HepG2 (cell line): ENCODE results near the gene CEBPA. TPM values are rescaled to one million over a fixed set of nuclear protein-coding genes. Genes with fewer than 3 reads are reported as not detected.

Source experiments
- ARHGAP35 ChIP-seq: sonication (generic); formaldehyde crosslinking; IDR thresholded peaks from 2 replicates; pipeline ENCODE4 v1.9.0; 2022; ENCODE audit warnings: mild to moderate bottlenecking, inconsistent platforms, moderate library complexity, missing genetic modification reagents, borderline replicate concordance
- ESRRA ChIP-seq: sonication (generic); formaldehyde crosslinking; IDR thresholded peaks from 2 replicates; pipeline ENCODE4 v1.5.1; 2020; ENCODE audit warnings: mild to moderate bottlenecking, low read depth, missing genetic modification reagents
- FOXA3 ChIP-seq: IDR thresholded peaks from 2 replicates; pipeline ENCODE4 v1.6.1; 2016; ENCODE audit warnings: missing genetic modification reagents, missing compliant biosample characterization
- ISX ChIP-seq: sonication (generic); formaldehyde crosslinking; conservative IDR thresholded peaks from 2 replicates; pipeline ENCODE4 v1.5.0; 2020; ENCODE audit warnings: missing genetic modification reagents
- JDP2 ChIP-seq: sonication (generic); formaldehyde crosslinking; IDR thresholded peaks from 2 replicates; pipeline ENCODE4 v1.8.1; 2022; ENCODE audit warnings: missing genetic modification reagents, borderline replicate concordance
- KDM1A ChIP-seq: IDR thresholded peaks from 2 replicates; pipeline ENCODE4 v1.6.1; 2016; ENCODE audit warnings: missing compliant biosample characterization
- KDM2A ChIP-seq: sonication (generic); formaldehyde crosslinking; IDR thresholded peaks from 2 replicates; pipeline ENCODE4 v1.4.0; 2020; ENCODE audit warnings: low read depth, missing genetic modification reagents, borderline replicate concordance
- KLF15 ChIP-seq: sonication (generic); formaldehyde crosslinking; IDR thresholded peaks from 2 replicates; pipeline ENCODE4 v1.8.1; 2023; ENCODE audit warnings: borderline replicate concordance, mild to moderate bottlenecking, inconsistent platforms, missing genetic modification reagents, mixed read lengths
- MEF2D ChIP-seq: sonication (generic); formaldehyde crosslinking; IDR thresholded peaks from 2 replicates; pipeline ENCODE4 v1.5.1; 2020; ENCODE audit warnings: mild to moderate bottlenecking, missing genetic modification reagents
- SYNCRIP ChIP-seq: fragments of 200-400 bp; formaldehyde crosslinking; IDR thresholded peaks from 2 replicates; pipeline ENCODE4 v1.6.1; 2018; ENCODE audit warnings: mild to moderate bottlenecking, low read depth, low read length; ENCODE audit not compliant: insufficient read depth
- ZFAT ChIP-seq: sonication (generic); formaldehyde crosslinking; conservative IDR thresholded peaks from 2 replicates; pipeline ENCODE4 v1.8.1; 2023; ENCODE audit warnings: missing genetic modification reagents, inconsistent platforms
- ZFP90 ChIP-seq: sonication (generic); formaldehyde crosslinking; IDR thresholded peaks from 2 replicates; pipeline ENCODE4 v1.8.0; 2022; ENCODE audit warnings: missing genetic modification reagents, mild to moderate bottlenecking, inconsistent platforms, borderline replicate concordance
- ZNF17 ChIP-seq: sonication (generic); formaldehyde crosslinking; IDR thresholded peaks from 2 replicates; pipeline ENCODE4 v1.5.0; 2020; ENCODE audit warnings: mild to moderate bottlenecking, missing genetic modification reagents
- ZNF256 ChIP-seq: sonication (generic); formaldehyde crosslinking; conservative IDR thresholded peaks from 2 replicates; pipeline ENCODE4 v1.4.0; 2020; ENCODE audit warnings: missing genetic modification reagents
- ZNF33A ChIP-seq: sonication (generic); formaldehyde crosslinking; IDR thresholded peaks from 2 replicates; pipeline ENCODE4 v1.5.1; 2020; ENCODE audit warnings: missing genetic modification reagents, mild to moderate bottlenecking, moderate library complexity, borderline replicate concordance
- ZNF530 ChIP-seq: sonication (generic); formaldehyde crosslinking; IDR thresholded peaks from 2 replicates; pipeline ENCODE4 v1.5.0; 2020; ENCODE audit warnings: low read depth, mild to moderate bottlenecking, missing genetic modification reagents
- ZNF543 ChIP-seq: sonication (generic); formaldehyde crosslinking; IDR thresholded peaks from 2 replicates; pipeline ENCODE4 v1.4.0; 2020; ENCODE audit warnings: mild to moderate bottlenecking, missing genetic modification reagents
- ZNF660 ChIP-seq: sonication (generic); formaldehyde crosslinking; IDR thresholded peaks from 2 replicates; pipeline ENCODE4 v1.5.1; 2020; ENCODE audit warnings: mild to moderate bottlenecking, low read depth, missing genetic modification reagents, borderline replicate concordance
- polyA plus RNA-seq, 8 experiments: library from polyadenylated mRNA; depleted of rRNA in 3 of 8; stranded (reverse) in 7 of 8; unstranded in 1 of 8; fragments of >200 nt; fragmentation: Illumina TruSeq in 4 of 8; extraction: Trizol in 4 of 8; gene quantifications; 2 replicates each; pipeline versions ENCODE4 v1.2.1 to v1.2.3, GENCODE V29; 2011 to 2016; ENCODE audit warnings: low read depth in 4 of 8, missing spikeins in 1 of 8, mixed read lengths in 1 of 8; ENCODE audit not compliant: insufficient read depth in 1 of 8
- total RNA-seq, 5 experiments: library from RNA; depleted of rRNA; stranded (reverse); fragments of >200 nt; fragmentation: Illumina TruSeq; extraction: Trizol; gene quantifications; 2 replicates each; pipeline ENCODE4 v1.2.3, GENCODE V29; 2016; ENCODE audit warnings: low read depth in 1 of 5
- TF ChIP-seq, protein P1 (sequence below): sonication (generic); formaldehyde crosslinking; IDR thresholded peaks from 2 replicates; pipeline ENCODE4 v1.5.1; 2020; ENCODE audit warnings: mild to moderate bottlenecking, missing genetic modification reagents
- TF ChIP-seq, protein P2 (sequence below): sonication (generic); formaldehyde crosslinking; IDR thresholded peaks from 2 replicates; pipeline ENCODE4 v1.8.0; 2022; ENCODE audit warnings: mild to moderate bottlenecking, missing genetic modification reagents; ENCODE audit not compliant: insufficient replicate concordance
- TF ChIP-seq, protein P3 (sequence below): sonication (generic); formaldehyde crosslinking; IDR thresholded peaks from 2 replicates; pipeline ENCODE4 v1.5.0; 2020; ENCODE audit warnings: missing genetic modification reagents
- TF ChIP-seq, protein P4 (sequence below): sonication (generic); formaldehyde crosslinking; IDR thresholded peaks from 2 replicates; pipeline ENCODE4 v1.4.0; 2020; ENCODE audit warnings: low read depth, mild to moderate bottlenecking, missing genetic modification reagents

CEBPA gene
- total and polyA plus RNA-seq, 2 of the 13 experiments (the other 11 are each of a cell fraction or from before 2014, with no cell fraction given), result 24.8 to 103 TPM

DNA sequence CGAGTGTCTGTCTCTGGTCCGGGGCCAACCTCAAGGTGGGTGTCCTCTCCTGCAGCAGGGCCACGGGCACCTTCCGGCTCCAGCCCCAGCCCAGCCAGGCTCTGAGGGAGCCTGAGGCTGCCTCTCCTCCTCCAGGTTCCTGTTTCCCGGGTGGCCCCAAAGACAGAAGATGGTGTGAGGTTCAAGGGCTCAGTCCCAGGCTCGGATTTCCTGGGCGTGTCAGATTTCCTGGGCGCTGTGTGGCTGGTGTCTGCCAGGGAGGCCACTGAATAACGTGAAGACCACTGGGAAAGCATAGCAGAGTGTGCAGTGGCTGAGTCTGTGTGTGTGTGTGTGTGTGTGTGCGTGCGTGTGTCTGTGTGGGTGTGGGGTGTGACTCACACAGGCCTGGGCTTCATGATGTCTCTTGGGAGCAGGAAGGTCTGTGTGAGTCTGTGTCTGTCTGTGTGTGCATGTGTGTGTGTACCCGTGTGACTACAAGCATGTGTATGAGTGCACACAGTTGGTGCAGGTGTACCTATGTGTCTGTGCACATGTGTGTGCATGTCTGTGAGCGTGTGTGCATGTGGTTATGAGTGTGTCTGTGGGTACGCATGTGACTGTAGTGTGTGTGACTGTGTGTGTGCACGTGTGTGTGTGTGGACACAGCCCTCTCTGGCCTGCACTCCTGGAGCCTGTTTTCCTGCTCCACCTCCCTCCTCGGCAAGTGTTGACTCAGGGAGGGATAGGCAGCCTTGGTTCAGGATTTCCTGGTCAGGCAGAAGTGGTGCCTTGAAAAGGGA, 28.3 kb downstream of the CEBPA start (continued):
- TF ChIP-seq ZNF17 (no peak), ESRRA (no peak), ZNF33A (CRISPR knock-in tag) (no peak), ZNF530 (CRISPR knock-in tag) (no peak), SYNCRIP (no peak), ZFP90 (no peak), FOXA3 (CRISPR knock-in tag) (peak; percentile 85), ZNF543 (CRISPR knock-in tag) (no peak), ARHGAP35 (CRISPR knock-in tag) (no peak), KDM1A (CRISPR knock-in tag) (no peak), ZFAT (CRISPR knock-in tag) (no peak), JDP2 (CRISPR knock-in tag) (no peak), MEF2D (CRISPR knock-in tag) (peak; percentile 85; the same call in 1 of the 2 replicates), KDM2A (CRISPR knock-in tag) (peak; percentile 39; the same call in 1 of the 2 replicates), KLF15 (no peak), ISX (CRISPR knock-in tag) (no peak), ZNF660 (no peak), ZNF256 (no peak)
- TF ChIP-seq, protein P1, sequence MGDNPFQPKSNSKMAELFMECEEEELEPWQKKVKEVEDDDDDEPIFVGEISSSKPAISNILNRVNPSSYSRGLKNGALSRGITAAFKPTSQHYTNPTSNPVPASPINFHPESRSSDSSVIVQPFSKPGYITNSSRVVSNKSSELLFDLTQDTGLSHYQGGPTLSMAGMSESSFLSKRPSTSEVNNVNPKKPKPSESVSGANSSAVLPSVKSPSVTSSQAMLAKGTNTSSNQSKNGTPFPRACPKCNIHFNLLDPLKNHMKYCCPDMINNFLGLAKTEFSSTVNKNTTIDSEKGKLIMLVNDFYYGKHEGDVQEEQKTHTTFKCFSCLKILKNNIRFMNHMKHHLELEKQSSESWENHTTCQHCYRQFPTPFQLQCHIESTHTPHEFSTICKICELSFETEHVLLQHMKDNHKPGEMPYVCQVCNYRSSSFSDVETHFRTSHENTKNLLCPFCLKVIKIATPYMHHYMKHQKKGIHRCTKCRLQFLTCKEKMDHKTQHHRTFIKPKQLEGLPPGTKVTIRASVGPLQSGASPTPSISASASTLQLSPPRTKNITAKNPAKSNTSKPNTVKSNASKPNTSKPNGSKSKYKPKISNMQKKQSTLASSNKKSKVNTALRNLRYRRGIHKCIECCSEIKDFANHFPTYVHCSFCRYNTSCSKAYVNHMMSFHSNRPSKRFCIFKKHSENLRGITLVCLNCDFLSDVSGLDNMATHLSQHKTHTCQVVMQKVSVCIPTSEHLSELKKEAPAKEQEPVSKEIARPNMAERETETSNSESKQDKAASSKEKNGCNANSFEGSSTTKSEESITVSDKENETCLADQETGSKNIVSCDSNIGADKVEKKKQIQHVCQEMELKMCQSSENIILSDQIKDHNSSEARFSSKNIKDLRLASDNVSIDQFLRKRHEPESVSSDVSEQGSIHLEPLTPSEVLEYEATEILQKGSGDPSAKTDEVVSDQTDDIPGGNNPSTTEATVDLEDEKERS (CRISPR knock-in tag), result peak; percentile 86
- TF ChIP-seq, protein P2, sequence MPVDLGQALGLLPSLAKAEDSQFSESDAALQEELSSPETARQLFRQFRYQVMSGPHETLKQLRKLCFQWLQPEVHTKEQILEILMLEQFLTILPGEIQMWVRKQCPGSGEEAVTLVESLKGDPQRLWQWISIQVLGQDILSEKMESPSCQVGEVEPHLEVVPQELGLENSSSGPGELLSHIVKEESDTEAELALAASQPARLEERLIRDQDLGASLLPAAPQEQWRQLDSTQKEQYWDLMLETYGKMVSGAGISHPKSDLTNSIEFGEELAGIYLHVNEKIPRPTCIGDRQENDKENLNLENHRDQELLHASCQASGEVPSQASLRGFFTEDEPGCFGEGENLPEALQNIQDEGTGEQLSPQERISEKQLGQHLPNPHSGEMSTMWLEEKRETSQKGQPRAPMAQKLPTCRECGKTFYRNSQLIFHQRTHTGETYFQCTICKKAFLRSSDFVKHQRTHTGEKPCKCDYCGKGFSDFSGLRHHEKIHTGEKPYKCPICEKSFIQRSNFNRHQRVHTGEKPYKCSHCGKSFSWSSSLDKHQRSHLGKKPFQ (CRISPR knock-in tag), result peak; percentile 35
- TF ChIP-seq, protein P3, sequence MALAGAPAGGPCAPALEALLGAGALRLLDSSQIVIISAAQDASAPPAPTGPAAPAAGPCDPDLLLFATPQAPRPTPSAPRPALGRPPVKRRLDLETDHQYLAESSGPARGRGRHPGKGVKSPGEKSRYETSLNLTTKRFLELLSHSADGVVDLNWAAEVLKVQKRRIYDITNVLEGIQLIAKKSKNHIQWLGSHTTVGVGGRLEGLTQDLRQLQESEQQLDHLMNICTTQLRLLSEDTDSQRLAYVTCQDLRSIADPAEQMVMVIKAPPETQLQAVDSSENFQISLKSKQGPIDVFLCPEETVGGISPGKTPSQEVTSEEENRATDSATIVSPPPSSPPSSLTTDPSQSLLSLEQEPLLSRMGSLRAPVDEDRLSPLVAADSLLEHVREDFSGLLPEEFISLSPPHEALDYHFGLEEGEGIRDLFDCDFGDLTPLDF, result no peak
- TF ChIP-seq, protein P4, sequence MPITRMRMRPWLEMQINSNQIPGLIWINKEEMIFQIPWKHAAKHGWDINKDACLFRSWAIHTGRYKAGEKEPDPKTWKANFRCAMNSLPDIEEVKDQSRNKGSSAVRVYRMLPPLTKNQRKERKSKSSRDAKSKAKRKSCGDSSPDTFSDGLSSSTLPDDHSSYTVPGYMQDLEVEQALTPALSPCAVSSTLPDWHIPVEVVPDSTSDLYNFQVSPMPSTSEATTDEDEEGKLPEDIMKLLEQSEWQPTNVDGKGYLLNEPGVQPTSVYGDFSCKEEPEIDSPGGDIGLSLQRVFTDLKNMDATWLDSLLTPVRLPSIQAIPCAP (CRISPR knock-in tag), result no peak
